Measurements from ENCODE around the gene ERMN. TPM values are rescaled to one million over a fixed set of nuclear protein-coding genes. Genes with fewer than 3 reads are reported as not detected.

The ERMN gene
- total and polyA plus RNA-seq, 2 donors (not counting 1 experiment from before 2014, with no cell fraction given): 2.7 to 11.9 TPM

- Histone ChIP-seq H3K9ac (ENCODE audit: low read length) (no peak overlapping the region), H3K36me3 (replicated peaks in 1 of 2; ENCODE audit: control extremely low read depth in 1 of 2, control insufficient read depth in 1 of 2, extremely low read depth in 1 of 2, insufficient read depth in 2 of 2, low read length in 1 of 2) (peaks cover 0 to 4% of the 10 kb centered on the region in 2 experiments), H3K4me1 (ENCODE audit: control insufficient read depth in 2 of 2, insufficient read depth in 2 of 2, low read length in 2 of 2) (peaks cover 9 to 10% of the 10 kb centered on the region in 2 donors), H3K9me3 (ENCODE audit: control extremely low read depth in 1 of 3, control insufficient read depth in 2 of 3, insufficient read depth in 1 of 3, low read length in 2 of 3) (no peaks in the 10 kb centered on the region), H3K4me3 (ENCODE audit: control extremely low read depth in 1 of 5, extremely low read depth in 1 of 5, insufficient read depth in 1 of 5, low read depth in 2 of 5, low read length in 4 of 5) (peak overlapping the region in 1 of 5 experiments; percentile 2), H3K4me2 (replicated peaks; ENCODE audit: low read depth, low read length, poor library complexity, severe bottlenecking) (peak overlapping the region; percentile 51), H2AFZ (ENCODE audit: insufficient read depth, low read depth, low read length, poor library complexity, severe bottlenecking) (peak overlapping the region; percentile 59), H3K79me2 (ENCODE audit: control insufficient read depth, insufficient read depth, low read length) (no peaks in the 10 kb centered on the region), H3K27ac (ENCODE audit: low read length in 2 of 2) (no peak overlapping the region), H3K27me3 (replicated peaks in 1 of 4; ENCODE audit: control extremely low read depth in 1 of 4, control insufficient read depth in 3 of 4, insufficient read depth in 4 of 4, low read length in 3 of 4) (no peaks in the 10 kb centered on the region), H4K20me1 (ENCODE audit: control insufficient read depth, insufficient read depth, low read length, poor library complexity, severe bottlenecking) (no peaks in the 10 kb centered on the region)
- 33% methylated on average over 5 of the region's 11 CpGs for WGBS (ENCODE audit: insufficient coverage)
- POLR2A ChIA-PET: interaction anchor here (1.1 to 2.2 kb wide), 2 partner anchors 102 to 115 kb away, joined by 4 to 10 read pairs; partner anchors contain the start of gene CYTIP
- DNase-seq (peak; percentile 88), ATAC-seq (ENCODE audit: low read depth) (peak; percentile 98)
- Mint-ChIP-seq H3K4me1 (peaks cover 14% of the 10 kb centered on the region), H3K9me3 (ENCODE audit: insufficient read depth) (no peaks in the 10 kb centered on the region), H3K27ac (peak overlapping the region; percentile 60), H3K27me3 (no peaks in the 10 kb centered on the region), H3K4me3 (peak overlapping the region; percentile 71)
- TF ChIP-seq EZH2 (IDR thresholded peaks at IDR 0.05; ENCODE audit: borderline replicate concordance, insufficient read depth, low read depth, low read length, poor library complexity, severe bottlenecking) (no peak), CTCF (IDR thresholded peaks at IDR 0.05) (peak; percentile 97)
- intact Hi-C loops (cut with micrococcal nuclease): loop anchor here (1.0 to 10.0 kb wide), 8 partner anchors 93 to 685 kb away; partner anchors contain the start of gene ACVR1
- CTCF ChIA-PET: interaction anchor here (0.6 to 7.6 kb wide), 61 partner anchors 9 to 726 kb away, joined by 3 to 157 read pairs (median 6); partner anchors contain the start of genes ACVR1C and CYTIP
Observed at GRCh38 chr2:157327621-157328500, 2.2 kb upstream of the ERMN start.
